Kidney epithelial cell (primary cell): ENCODE measurements around the gene CLOCK. TPM values are rescaled to one million over a fixed set of nuclear protein-coding genes. Genes with fewer than 3 reads are reported as not detected.

ENCODE experiments used
- DNase-seq: peaks from one replicate; pipeline ENCODE4 v3.0.0-alpha.2; 2010; ENCODE audit warnings: low read depth
- H3K27me3 ChIP-seq: 2 replicates; pipeline ENCODE4 v1.6.0; 2011; ENCODE audit warnings: low read length; ENCODE audit not compliant: control insufficient read depth, insufficient read depth
- H3K36me3 ChIP-seq: 2 replicates; pipeline ENCODE4 v1.5.1; 2011; ENCODE audit warnings: low read length; ENCODE audit not compliant: control insufficient read depth, insufficient read depth
- H3K4me3 ChIP-seq: 2 replicates; pipeline ENCODE4 v1.5.1; 2011; ENCODE audit warnings: low read depth, mild to moderate bottlenecking, control low read depth, low read length
- CTCF ChIP-seq: IDR thresholded peaks from 2 replicates; pipeline ENCODE4 v1.5.1; 2011; ENCODE audit warnings: mild to moderate bottlenecking, moderate library complexity, low read length, control low read depth, inconsistent platforms; ENCODE audit not compliant: insufficient read depth, poor library complexity, severe bottlenecking
- total RNA-seq: library from RNA; depleted of rRNA; stranded (reverse); fragments of >200 nt; gene quantifications from 2 replicates; pipeline ENCODE4 v1.2.3, GENCODE V29; 2015

CLOCK gene
- total RNA-seq, 1 donor from 2014 or later: 14.4 TPM

GRCh38 chr4:55546506-55546755 lies 278 bp downstream of the CLOCK start:
- no peak for DNase-seq

GRCh38 chr4:55545641-55546505 lies 836 bp downstream of the CLOCK start:
- no peak for TF ChIP-seq CTCF
- no peaks in the 10 kb centered on the region for H3K36me3 ChIP-seq
- no peaks in the 10 kb centered on the region for H3K27me3 ChIP-seq
- DNase-seq: no peak
- peak overlapping the region; percentile 94 for H3K4me3 ChIP-seq

More at GRCh38 chr4:55546506-55546755, 278 bp downstream of the CLOCK start:
- Histone ChIP-seq H3K27me3 (no peaks in the 10 kb centered on the region), H3K4me3 (peak overlapping the region; percentile 94), H3K36me3 (no peaks in the 10 kb centered on the region)
- no peak for TF ChIP-seq CTCF

- no peak for TF ChIP-seq CTCF
- Histone ChIP-seq H3K4me3 (peak overlapping the region; percentile 94), H3K36me3 (no peaks in the 10 kb centered on the region), H3K27me3 (no peaks in the 10 kb centered on the region)
- no peak for DNase-seq
Observed at GRCh38 chr4:55545151-55545550, 1.6 kb downstream of the CLOCK start.

- Histone ChIP-seq H3K4me3 (no peak overlapping the region), H3K27me3 (no peaks in the 10 kb centered on the region), H3K36me3 (no peaks in the 10 kb centered on the region)
- TF ChIP-seq CTCF: no peak
- no peak for DNase-seq
Observed at GRCh38 chr4:55543858-55544257, 2.9 kb downstream of the CLOCK start.

- H3K36me3 ChIP-seq: no peaks in the 10 kb centered on the region
- DNase-seq: no peak
- no peak for TF ChIP-seq CTCF
- H3K27me3 ChIP-seq: no peaks in the 10 kb centered on the region
- H3K4me3 ChIP-seq: no peak overlapping the region
Observed at GRCh38 chr4:55540271-55540670, 6.4 kb downstream of the CLOCK start.

GRCh38 chr4:55539658-55540057 lies 7.1 kb downstream of the CLOCK start:
- no peak overlapping the region for H3K4me3 ChIP-seq
- H3K27me3 ChIP-seq: no peaks in the 10 kb centered on the region
- no peak for TF ChIP-seq CTCF
- DNase-seq: no peak
- no peaks in the 10 kb centered on the region for H3K36me3 ChIP-seq
